OCI-LY7 (cell line): ENCODE results near the gene SORCS3. TPM values are rescaled to one million over a fixed set of nuclear protein-coding genes. Genes with fewer than 3 reads are reported as not detected.

Source experiments
- BruUV-seq: library from RNA; stranded (reverse); fragments of 400-500 nt; replicated peaks from 2 replicates; lab custom pipeline; 2021; lab: Mats Ljungman, UMichigan
- CTCF ChIA-PET: fragments of 300-600 bp; sonication (Branson Sonifier 250); formaldehyde crosslinking; loops from one replicate; lab custom pipeline; 2022; ENCODE audit warnings: antibody characterized with exemption; ENCODE audit not compliant: unreplicated experiment; lab: Charles Lee
- POLR2A ChIA-PET: fragments of 300-600 bp; sonication (Branson Sonifier 250); formaldehyde crosslinking; loops from one replicate; lab custom pipeline; 2022; ENCODE audit warnings: antibody characterized with exemption; lab: Charles Lee
- DNase-seq: peaks from one replicate; pipeline ENCODE4 v3.0.0-alpha.2; 2015; ENCODE audit warnings: low spot score
- H2AFZ ChIP-seq: fragments of 200-600 bp; sonication (generic), shearing (Covaris generic); 2 replicates; pipeline ENCODE4 v1.6.1; 2014; ENCODE audit warnings: mild to moderate bottlenecking, antibody characterized with exemption, low read length, moderate library complexity
- H3K27ac ChIP-seq: fragments of 200-600 bp; sonication (generic); 2 replicates; pipeline ENCODE4 v1.5.1; 2014; ENCODE audit warnings: mixed run types, low read depth, mild to moderate bottlenecking, moderate library complexity, low read length, inconsistent platforms; ENCODE audit not compliant: poor library complexity, severe bottlenecking
- H3K36me3 ChIP-seq: fragments of 200-600 bp; sonication (generic); 2 replicates; pipeline ENCODE4 v1.6.1; 2014; ENCODE audit warnings: mild to moderate bottlenecking, antibody characterized with exemption, low read length, moderate library complexity, mixed read lengths; ENCODE audit not compliant: insufficient read depth
- H3K4me1 ChIP-seq: fragments of 200-600 bp; sonication (generic); 2 replicates; pipeline ENCODE4 v1.5.1; 2014; ENCODE audit warnings: mild to moderate bottlenecking, low read length; ENCODE audit not compliant: insufficient read depth, poor library complexity, severe bottlenecking
- H3K4me2 ChIP-seq: fragments of 200-600 bp; sonication (generic); 2 replicates; pipeline ENCODE4 v1.6.1; 2014; ENCODE audit warnings: mild to moderate bottlenecking, low read length
- H3K4me3 ChIP-seq: fragments of 200-600 bp; sonication (generic); 2 replicates; pipeline ENCODE4 v1.5.1; 2014; ENCODE audit warnings: mild to moderate bottlenecking, low read depth, low read length; ENCODE audit not compliant: poor library complexity, severe bottlenecking
- H3K79me2 ChIP-seq: fragments of 200-600 bp; sonication (generic); 2 replicates; pipeline ENCODE4 v1.6.1; 2016; ENCODE audit warnings: low read depth, mild to moderate bottlenecking, low read length, moderate library complexity, mixed read lengths; ENCODE audit not compliant: insufficient read depth
- H3K9me2 ChIP-seq: fragments of 200-600 bp; sonication (generic); 2 replicates; pipeline ENCODE4 v1.6.1; 2016; ENCODE audit warnings: mild to moderate bottlenecking, low read length, mixed read lengths; ENCODE audit not compliant: insufficient read depth
- H3K9me3 ChIP-seq: fragments of 200-600 bp; sonication (generic); 2 replicates; pipeline ENCODE4 v1.6.1; 2014; ENCODE audit warnings: mild to moderate bottlenecking, mixed run types, low read length, mixed read lengths
- H4K20me1 ChIP-seq: fragments of 200-600 bp; sonication (generic); 2 replicates; pipeline ENCODE4 v1.6.1; 2014; ENCODE audit warnings: mild to moderate bottlenecking, antibody characterized with exemption, low read length, moderate library complexity, mixed read lengths; ENCODE audit not compliant: insufficient read depth
- EZH2phosphoT487 ChIP-seq: fragments of 200-600 bp; sonication (generic); IDR thresholded peaks from 2 replicates; pipeline ENCODE4 v1.6.1; 2018; ENCODE audit warnings: low read depth, borderline replicate concordance, mild to moderate bottlenecking, mixed run types, antibody characterized with exemption, low read length, moderate library complexity, mixed read lengths
- intact Hi-C: fragments of 100-400 bp; cut with micrococcal nuclease; formaldehyde crosslinking; loops from one replicate; pipeline ENCODE4 v1.10.0; 2022; ENCODE audit not compliant: unreplicated experiment
- total RNA-seq, 2 experiments: library from RNA; depleted of rRNA in 1 of 2; stranded (reverse); fragments of >200 nt in 1 of 2; shearing (Covaris generic) in 1 of 2; gene quantifications; 2 replicates each; pipeline ENCODE4 v1.2.3, GENCODE V29; 2014 to 2022
- TF ChIP-seq, protein P1 (sequence below): fragments of 200-600 bp; sonication (generic); conservative IDR thresholded peaks from 2 replicates; pipeline ENCODE4 v1.5.1; 2014; ENCODE audit warnings: mild to moderate bottlenecking, antibody characterized with exemption, low read length, moderate library complexity, mixed read lengths

Gene SORCS3
- total RNA-seq, 2 experiments from 2014 or later = not detected

- Histone ChIP-seq H3K27ac (no peak overlapping the region), H3K79me2 (no peaks in the 10 kb centered on the region), H3K4me2 (no peak overlapping the region), H3K4me1 (no peaks in the 10 kb centered on the region), H3K9me3 (no peaks in the 10 kb centered on the region), H2AFZ (no peak overlapping the region), H3K4me3 (no peak overlapping the region), H3K36me3 (no peaks in the 10 kb centered on the region), H3K9me2 (no peaks in the 10 kb centered on the region), H4K20me1 (no peaks in the 10 kb centered on the region)
- POLR2A ChIA-PET = interaction anchor here (0.7 kb wide), 1 partner anchor 11 kb away, joined by 3 read pairs; no protein-coding TSS in a partner anchor
- intact Hi-C loops = no loop called here
- BruUV-seq = no TSS peak
- CTCF ChIA-PET = no interaction called here
- no peak for TF ChIP-seq EZH2phosphoT487
- TF ChIP-seq, protein P1, sequence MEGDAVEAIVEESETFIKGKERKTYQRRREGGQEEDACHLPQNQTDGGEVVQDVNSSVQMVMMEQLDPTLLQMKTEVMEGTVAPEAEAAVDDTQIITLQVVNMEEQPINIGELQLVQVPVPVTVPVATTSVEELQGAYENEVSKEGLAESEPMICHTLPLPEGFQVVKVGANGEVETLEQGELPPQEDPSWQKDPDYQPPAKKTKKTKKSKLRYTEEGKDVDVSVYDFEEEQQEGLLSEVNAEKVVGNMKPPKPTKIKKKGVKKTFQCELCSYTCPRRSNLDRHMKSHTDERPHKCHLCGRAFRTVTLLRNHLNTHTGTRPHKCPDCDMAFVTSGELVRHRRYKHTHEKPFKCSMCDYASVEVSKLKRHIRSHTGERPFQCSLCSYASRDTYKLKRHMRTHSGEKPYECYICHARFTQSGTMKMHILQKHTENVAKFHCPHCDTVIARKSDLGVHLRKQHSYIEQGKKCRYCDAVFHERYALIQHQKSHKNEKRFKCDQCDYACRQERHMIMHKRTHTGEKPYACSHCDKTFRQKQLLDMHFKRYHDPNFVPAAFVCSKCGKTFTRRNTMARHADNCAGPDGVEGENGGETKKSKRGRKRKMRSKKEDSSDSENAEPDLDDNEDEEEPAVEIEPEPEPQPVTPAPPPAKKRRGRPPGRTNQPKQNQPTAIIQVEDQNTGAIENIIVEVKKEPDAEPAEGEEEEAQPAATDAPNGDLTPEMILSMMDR = no peak
- no peak for DNase-seq
These were observed 137.3 kb downstream of the SORCS3 start for GRCh38 chr10:104778371-104778770.

DNA sequence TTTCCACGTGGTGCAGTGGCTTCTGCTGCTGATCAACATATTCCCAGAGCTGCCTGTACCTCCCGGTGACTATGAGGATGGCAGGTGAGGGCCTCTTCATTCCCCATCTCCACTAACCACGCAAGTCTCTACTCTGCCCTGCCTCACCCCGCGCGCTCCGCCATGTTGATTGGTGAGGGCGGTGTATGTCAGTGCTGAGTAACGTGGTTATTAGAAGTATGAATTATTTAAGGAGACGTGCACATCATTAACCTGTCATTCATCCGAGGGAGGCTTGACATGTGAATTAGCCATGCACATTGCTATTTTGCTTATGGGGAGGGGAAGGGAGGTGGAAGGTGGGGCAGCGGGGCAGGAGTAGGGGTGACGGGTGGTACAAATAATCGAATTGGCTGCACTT lies 138.6 kb downstream of the SORCS3 start:
- Histone ChIP-seq H3K9me2 (no peaks in the 10 kb centered on the region), H2AFZ (no peak overlapping the region), H3K27ac (no peak overlapping the region), H3K79me2 (no peaks in the 10 kb centered on the region), H3K9me3 (no peaks in the 10 kb centered on the region), H3K36me3 (no peaks in the 10 kb centered on the region), H4K20me1 (no peaks in the 10 kb centered on the region), H3K4me3 (no peak overlapping the region), H3K4me2 (no peak overlapping the region), H3K4me1 (no peaks in the 10 kb centered on the region)
- ChIA-PET POLR2A (no interaction called here), CTCF (no interaction called here)
- intact Hi-C loops = no loop called here
- no TSS peak for BruUV-seq
- no peak for DNase-seq
- TF ChIP-seq, protein P1 = no peak
- TF ChIP-seq EZH2phosphoT487 = no peak

DNA sequence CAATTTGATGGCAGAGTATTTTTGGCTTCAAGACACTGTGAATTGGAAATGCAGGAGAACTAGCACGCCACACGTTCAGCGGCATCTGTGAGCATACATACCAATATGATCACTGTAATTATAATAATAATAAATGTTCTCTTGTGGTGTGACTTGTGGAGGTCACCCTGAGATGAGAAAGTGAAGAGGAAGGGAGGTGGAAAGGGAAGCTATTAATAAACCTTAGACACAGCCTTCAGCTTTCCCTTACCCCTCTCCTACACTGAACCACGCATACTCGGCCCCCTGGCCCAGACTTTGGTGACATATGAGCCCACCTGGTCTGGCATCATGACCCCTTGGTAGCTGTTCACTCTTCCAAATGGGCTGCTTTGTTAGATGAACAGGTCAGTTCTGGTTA lies 139.1 kb downstream of the SORCS3 start:
- Histone ChIP-seq H3K4me3 (no peak overlapping the region), H3K4me2 (no peak overlapping the region), H3K27ac (no peak overlapping the region), H4K20me1 (no peaks in the 10 kb centered on the region), H3K9me2 (no peaks in the 10 kb centered on the region), H3K36me3 (no peaks in the 10 kb centered on the region), H2AFZ (no peak overlapping the region), H3K4me1 (no peaks in the 10 kb centered on the region), H3K9me3 (no peaks in the 10 kb centered on the region), H3K79me2 (no peaks in the 10 kb centered on the region)
- CTCF ChIA-PET = no interaction called here
- intact Hi-C loops = no loop called here
- BruUV-seq = no TSS peak
- DNase-seq = no peak
- POLR2A ChIA-PET = no interaction called here
- TF ChIP-seq EZH2phosphoT487 = no peak
- TF ChIP-seq, protein P1 = no peak
